ENCODE data around the gene CHEK2. TPM values are rescaled to one million over a fixed set of nuclear protein-coding genes. Genes with fewer than 3 reads are reported as not detected.
"Not testable (repeated sequence)": the region's sequence is repeated elsewhere in the genome, so short reads cannot be mapped to it uniquely, and the experiment has no call there.

Gene CHEK2
- total RNA-seq, 1 donor from 2014 or later, result 2.7 TPM

DNA sequence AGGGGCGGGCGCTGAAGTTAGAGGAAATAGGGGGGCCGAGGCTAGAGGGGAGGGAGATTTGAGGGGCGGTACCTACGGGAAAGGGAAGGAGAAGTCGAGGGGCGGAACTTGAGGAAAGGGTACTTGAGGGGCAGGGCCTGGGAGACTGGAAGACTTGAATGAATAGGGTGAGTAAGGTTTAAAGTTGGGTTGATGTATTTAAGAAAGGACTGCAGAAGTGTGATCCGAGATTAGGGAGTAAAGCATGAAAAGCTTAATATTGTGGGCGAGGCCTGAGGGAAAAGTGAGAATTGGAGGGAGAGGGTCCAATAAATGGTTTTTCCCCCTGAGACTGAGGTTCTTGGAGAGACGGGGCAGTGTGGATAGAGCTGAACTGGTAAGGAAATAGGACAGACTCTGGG, 942 bp upstream of the CHEK2 start:
- no peak for DNase-seq (ENCODE audit: low spot score)
- ATAC-seq, result no peak

DNA sequence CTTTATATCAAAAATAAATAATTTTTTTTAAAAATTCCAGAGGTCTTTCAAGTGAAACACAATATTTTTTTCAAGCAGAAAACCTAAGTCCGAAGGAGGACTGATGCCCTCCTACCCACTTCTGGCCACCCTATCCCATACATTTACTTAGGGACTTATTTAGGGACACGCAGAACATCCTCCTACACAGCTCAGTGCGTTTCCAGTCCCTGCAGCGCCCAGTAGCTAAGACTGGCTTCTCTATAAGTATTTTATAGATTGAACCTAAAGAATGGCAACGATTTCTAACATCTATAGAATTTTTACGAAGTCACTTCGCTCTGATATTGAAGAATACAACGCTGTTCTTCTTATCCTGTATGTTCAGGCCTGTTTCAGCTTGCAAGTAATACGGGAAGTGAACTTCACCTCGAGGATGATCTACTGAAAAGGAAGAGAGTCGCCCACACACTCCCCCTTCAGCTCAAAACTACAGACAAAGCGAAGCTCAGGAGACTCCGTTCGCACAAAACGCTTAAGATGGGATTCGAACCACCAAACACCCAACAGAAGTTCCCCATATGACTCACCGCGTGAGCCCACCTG, 328 bp downstream of the CHEK2 start:
- DNase-seq (ENCODE audit: low spot score) (no peak), ATAC-seq (peak; percentile 0)

DNA sequence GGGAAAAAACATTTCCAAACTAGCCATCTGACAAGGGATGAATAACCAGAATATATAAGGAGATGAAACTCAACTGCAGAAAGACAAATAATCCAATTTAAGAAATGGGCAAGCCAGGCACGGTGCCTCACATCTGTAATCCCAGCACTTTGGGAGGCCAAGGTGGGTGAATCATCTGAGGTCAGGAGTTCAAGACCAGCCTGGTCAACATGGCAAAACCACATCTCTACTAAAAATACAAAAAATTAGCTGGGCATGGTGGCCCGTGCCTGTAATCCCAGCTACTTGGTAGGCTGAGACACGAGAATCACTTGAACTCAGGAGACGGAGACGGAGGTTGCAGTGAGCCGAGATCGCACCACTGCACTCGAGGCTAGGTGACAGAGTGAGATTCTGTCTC, 2.7 kb downstream of the CHEK2 start:
- not testable (repeated sequence) for ATAC-seq; DNase-seq (ENCODE audit: low spot score)

GRCh38 chr22:28737701-28738100, 3.9 kb downstream of the CHEK2 start:
- DNase-seq (ENCODE audit: low spot score), result no peak
- no peak for ATAC-seq

DNA sequence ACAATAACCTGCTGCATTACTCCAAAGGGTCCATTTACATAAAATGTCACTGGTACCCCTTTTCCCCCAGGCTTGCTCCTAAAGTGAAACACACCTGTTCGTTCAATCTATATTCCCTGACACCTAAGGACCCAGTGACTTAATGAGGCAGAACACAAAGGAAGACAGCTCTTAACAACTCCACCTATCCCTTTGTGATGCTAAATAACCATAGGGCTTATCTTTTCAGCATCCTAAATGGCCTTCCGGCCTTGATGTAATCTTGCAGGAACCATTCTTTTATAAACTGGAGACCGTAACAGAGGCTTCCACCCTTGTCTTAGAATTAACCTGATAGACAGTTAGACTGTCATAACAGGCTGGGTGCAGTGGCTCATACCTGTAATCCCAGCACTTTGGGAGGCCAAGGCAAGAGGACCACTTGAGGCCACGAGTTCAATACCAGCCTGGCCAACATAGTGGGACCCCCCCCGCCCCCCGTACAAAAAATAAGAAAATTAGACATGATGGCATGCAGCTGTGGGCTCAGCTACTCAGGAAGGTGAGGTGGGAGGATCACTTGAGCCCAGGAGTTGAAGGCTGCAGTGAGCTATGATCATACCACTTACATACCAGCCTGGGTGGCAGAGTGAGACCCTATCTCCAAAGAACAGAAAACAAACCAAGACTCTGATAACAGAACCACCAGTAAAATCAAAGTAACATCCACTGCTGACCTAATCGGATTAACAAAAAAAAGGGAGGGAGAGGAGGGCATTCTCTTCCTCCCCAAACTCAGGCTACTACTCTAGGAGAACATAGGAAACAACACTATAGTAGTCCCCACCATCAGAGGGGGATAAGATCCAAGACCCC, 5.1 kb downstream of the CHEK2 start:
- ATAC-seq, result no peak
- DNase-seq (ENCODE audit: low spot score), result no peak

- ATAC-seq (no peak), DNase-seq (ENCODE audit: low spot score) (no peak)
Observed at GRCh38 chr22:28734393-28734792, 7.2 kb downstream of the CHEK2 start.

GRCh38 chr22:28730179-28730578, 11.4 kb downstream of the CHEK2 start:
- no peak for ATAC-seq
- DNase-seq (ENCODE audit: low spot score), result no peak

- DNase-seq (ENCODE audit: low spot score), result no peak
- ATAC-seq, result no peak
Observed at GRCh38 chr22:28728621-28729313, 12.9 kb downstream of the CHEK2 start.

DNA sequence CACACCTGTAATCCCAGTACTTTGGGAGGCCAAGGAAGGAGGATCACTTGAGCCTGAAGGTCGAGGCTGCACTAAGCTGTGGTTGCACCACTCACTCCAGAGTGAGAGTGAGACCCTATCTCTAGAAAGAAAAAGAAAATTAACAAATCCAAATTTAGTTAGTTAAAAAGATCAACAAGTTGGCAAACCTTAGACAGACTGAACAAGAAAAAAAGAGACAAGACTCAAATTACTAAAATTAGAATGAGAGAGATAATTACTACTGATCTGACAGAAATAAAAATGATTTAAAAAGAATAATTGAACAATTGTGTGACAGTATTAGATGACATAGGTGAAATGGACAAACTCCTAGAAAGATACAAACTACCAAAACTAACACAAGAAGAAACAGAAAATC, 13.6 kb downstream of the CHEK2 start:
- DNase-seq (ENCODE audit: low spot score) (no peak), ATAC-seq (no peak)

DNA sequence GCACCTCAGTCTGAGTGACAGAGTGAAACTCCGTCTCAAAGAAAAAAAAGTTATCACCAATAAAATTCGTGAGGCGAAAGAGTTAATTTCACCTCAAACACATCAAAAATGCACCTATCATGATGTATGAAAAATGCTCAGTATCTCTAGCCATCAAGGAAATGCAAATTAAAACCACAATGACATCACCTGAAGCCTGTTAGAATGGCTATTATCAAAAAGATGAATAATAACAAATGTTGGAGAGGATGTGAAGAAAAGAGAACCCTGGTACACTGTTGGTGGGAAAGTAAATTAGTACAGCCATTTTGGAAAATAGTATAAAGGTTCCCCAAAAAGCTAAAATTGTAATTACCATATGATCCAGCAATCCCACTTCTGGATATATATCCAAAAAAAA, 23.6 kb downstream of the CHEK2 start:
- ATAC-seq (no peak), DNase-seq (ENCODE audit: low spot score) (no peak)

DNA sequence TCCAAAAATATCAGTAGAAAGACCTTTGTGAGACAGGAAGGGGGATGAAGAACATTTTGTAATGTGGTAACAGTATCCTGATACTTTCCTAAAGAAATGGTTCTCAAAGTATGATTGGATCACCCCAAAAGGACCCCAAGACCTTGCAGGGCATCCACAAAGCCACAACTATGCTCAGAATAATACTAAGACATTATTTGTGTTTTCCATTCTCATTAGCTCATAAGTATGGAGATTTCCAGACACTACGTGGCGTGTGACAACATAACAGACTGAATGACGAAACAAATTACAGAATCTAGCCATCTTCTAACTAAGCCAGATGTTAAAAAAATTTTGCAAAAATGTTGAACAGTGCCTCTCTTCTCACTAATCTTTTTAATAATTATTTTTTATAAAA, 24.9 kb downstream of the CHEK2 start:
- DNase-seq (ENCODE audit: low spot score) (no peak), ATAC-seq (no peak)

- DNase-seq (ENCODE audit: low spot score) (no peak), ATAC-seq (no peak)
Observed at GRCh38 chr22:28715611-28716010, 26.0 kb downstream of the CHEK2 start.

DNA sequence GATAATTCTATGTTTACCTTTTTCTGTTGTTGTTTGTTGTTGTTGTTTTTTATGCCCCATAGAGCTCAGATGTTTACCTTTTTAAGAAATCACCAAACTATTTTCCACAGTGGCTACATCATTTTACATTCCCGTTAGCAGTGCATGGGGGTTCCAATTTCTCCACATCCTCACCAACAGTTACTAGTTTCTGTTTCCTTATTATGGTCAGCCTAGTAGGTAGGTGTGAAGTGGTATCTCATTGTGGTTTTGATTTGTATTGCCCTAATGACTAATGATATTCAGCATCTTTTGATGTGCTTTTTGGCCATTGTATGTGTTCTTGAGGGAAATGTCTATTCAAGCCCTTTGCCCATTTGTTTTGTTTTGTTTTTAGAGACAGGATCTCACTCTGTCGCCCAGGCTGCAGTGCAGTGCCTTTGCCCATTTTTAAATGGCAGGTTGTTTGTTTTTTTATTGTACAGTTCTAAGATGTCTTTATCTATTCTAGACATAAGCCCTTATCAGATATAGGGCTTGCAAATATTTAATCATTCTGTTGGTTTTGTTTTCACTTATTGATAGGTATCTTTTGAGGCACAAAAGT, 27.5 kb downstream of the CHEK2 start:
- ATAC-seq, result no peak
- no peak for DNase-seq (ENCODE audit: low spot score)

DNA sequence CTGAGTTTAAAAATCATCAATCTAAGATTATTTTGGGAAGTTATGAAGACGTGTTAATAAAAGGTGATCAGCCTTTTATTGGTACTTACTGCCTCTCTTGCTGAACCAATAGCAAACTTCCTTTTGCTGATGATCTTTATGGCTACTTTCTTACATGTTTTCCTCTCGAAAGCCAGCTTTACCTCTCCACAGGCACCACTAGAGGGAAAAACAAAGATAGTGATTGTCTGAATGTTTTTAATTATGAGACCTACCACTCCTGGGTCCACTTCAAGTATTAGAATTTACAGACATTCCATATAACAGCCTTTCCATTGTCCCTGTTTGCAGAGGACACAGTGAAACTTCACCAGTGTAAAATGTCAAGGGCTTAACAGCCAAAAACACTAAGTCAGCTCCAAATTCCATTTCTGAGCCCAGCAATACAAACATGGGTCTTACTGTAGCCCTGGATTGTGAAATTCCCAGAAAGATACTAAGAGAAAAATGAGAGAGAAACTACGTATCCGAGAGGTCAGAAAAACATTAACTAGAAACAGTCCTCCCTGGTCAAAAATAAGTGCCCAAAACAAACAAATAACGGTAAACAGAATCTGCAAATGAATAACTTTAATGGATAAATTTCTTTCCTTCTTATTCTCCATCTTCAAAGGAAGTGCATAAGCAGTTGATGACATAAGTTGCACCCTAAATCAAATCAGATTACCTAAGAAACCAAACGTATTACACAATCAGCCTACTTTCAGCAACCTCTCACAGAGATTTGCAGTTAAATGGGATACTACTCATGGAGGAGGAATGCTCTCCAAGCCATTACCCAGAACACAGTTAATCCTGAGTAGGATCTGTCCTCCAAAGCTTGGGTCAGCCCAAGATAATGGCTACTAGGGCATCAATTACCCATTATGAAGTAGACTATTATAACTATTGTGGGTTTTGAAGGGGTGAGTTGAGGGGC, 29.5 kb downstream of the CHEK2 start:
- DNase-seq (ENCODE audit: low spot score) (no peak), ATAC-seq (peak; percentile 78)

- no peak for DNase-seq (ENCODE audit: low spot score)
Observed at GRCh38 chr22:28711341-28711740, 30.3 kb downstream of the CHEK2 start.

GRCh38 chr22:28710576-28711191, 30.9 kb downstream of the CHEK2 start:
- ATAC-seq (no peak), DNase-seq (ENCODE audit: low spot score) (no peak)

More at GRCh38 chr22:28711341-28711740, 30.3 kb downstream of the CHEK2 start:
- no peak for ATAC-seq

- ATAC-seq (no peak), DNase-seq (ENCODE audit: low spot score) (no peak)
Observed at GRCh38 chr22:28710107-28710506, 31.5 kb downstream of the CHEK2 start.

- DNase-seq (ENCODE audit: low spot score), result no peak
- ATAC-seq, result no peak
Observed at GRCh38 chr22:28706845-28707244, 34.8 kb downstream of the CHEK2 start.

GRCh38 chr22:28703436-28703835, 38.2 kb downstream of the CHEK2 start:
- DNase-seq (ENCODE audit: low spot score) (no peak), ATAC-seq (no peak)

DNA sequence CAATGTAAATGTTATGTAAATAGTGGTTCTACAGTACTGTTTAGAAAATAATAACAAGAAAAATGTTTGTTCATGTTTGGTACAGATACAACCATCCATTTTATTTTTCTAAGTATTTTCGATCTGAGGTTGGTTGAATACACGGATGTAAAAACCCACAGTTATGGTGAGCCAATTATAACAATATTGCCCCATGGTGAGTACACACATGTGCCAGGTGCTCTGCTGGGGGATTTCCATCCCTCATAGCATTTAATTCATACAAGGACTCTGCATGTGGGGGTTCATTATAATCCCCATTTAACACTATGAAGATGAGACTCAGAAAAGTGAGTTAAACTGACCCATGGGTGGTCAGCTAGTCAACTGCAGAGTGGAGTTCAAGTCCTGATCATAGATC, 38.7 kb downstream of the CHEK2 start:
- no peak for ATAC-seq
- DNase-seq (ENCODE audit: low spot score), result no peak

Data from left lobe of liver (tissue), 2 donors.